IMR-90 (cell line): ENCODE results near the gene EPN3. TPM values are rescaled to one million over a fixed set of nuclear protein-coding genes. Genes with fewer than 3 reads are reported as not detected.
A peak's percentile ranks its signal among the peaks of the same experiment; 100 is the strongest.

ENCODE experiments used
- ATAC-seq: fragments of 200-7000 bp; cut with Tn5 transposase; 2 replicates; pipeline ENCODE4 v1.9.1; 2020; ENCODE audit warnings: low read depth, mild to moderate bottlenecking, moderate library complexity
- BruUV-seq: library from RNA; stranded (reverse); fragments of 400-500 nt; replicated peaks from 2 replicates; lab custom pipeline; 2021; lab: Mats Ljungman, UMichigan
- CTCF ChIA-PET: fragments of 300-600 bp; formaldehyde crosslinking; extraction: SDS; loops from one replicate; lab custom pipeline; 2021; ENCODE audit warnings: antibody characterized with exemption; lab: Yijun Ruan, JAX
- POLR2A ChIA-PET: fragments of 300-600 bp; sonication (Branson Sonifier 250); formaldehyde crosslinking; loops from one replicate; lab custom pipeline; 2022; ENCODE audit warnings: antibody characterized with exemption; ENCODE audit not compliant: unreplicated experiment; lab: Charles Lee
- DNase-seq: peaks from one replicate; pipeline ENCODE4 v3.0.0; 2013
- H2AFZ ChIP-seq: replicated peaks from 2 replicates; pipeline ENCODE3; 2013; ENCODE audit warnings: low read length, mild to moderate bottlenecking; ENCODE audit not compliant: poor library complexity
- H2AK5ac ChIP-seq: 2 replicates; pipeline ENCODE4 v1.6.1; 2013; ENCODE audit warnings: low read depth, low read length, inconsistent platforms
- H2AK9ac ChIP-seq: replicated peaks from 2 replicates; pipeline ENCODE3; 2013; ENCODE audit warnings: mild to moderate bottlenecking, low read depth, low read length, moderate library complexity; ENCODE audit not compliant: poor library complexity
- H2BK120ac ChIP-seq: 2 replicates; pipeline ENCODE4 v1.6.1; 2013; ENCODE audit warnings: low read depth, low read length, inconsistent platforms
- H2BK15ac ChIP-seq: 3 replicates; pipeline ENCODE4 v1.6.1; 2013; ENCODE audit warnings: low read depth, low read length, inconsistent platforms
- H2BK20ac ChIP-seq: 2 replicates; pipeline ENCODE4 v1.6.1; 2013; ENCODE audit warnings: low read depth, mild to moderate bottlenecking, inconsistent platforms, low read length, moderate library complexity
- H2BK5ac ChIP-seq: 2 replicates; pipeline ENCODE4 v1.6.1; 2013; ENCODE audit warnings: mild to moderate bottlenecking, low read depth, low read length, inconsistent platforms; ENCODE audit not compliant: poor library complexity, severe bottlenecking
- H3K14ac ChIP-seq: replicated peaks from 2 replicates; pipeline ENCODE4 v1.6.1; 2013; ENCODE audit warnings: low read depth, low read length, inconsistent platforms
- H3K18ac ChIP-seq: 2 replicates; pipeline ENCODE4 v1.6.1; 2013; ENCODE audit warnings: low read depth, low read length, control low read depth
- H3K23ac ChIP-seq: 2 replicates; pipeline ENCODE4 v1.6.1; 2013; ENCODE audit warnings: low read depth, low read length, inconsistent platforms
- H3K27ac ChIP-seq: 2 replicates; pipeline ENCODE4 v1.5.1; 2013; ENCODE audit warnings: mild to moderate bottlenecking, control low read depth, low read length; ENCODE audit not compliant: insufficient read depth
- H3K27me3 ChIP-seq: 2 replicates; pipeline ENCODE4 v1.6.1; 2013; ENCODE audit warnings: low read length; ENCODE audit not compliant: control insufficient read depth, insufficient read depth
- H3K36me3 ChIP-seq: 2 replicates; pipeline ENCODE4 v1.6.1; 2013; ENCODE audit warnings: low read length, mixed read lengths; ENCODE audit not compliant: control insufficient read depth, insufficient read depth
- H3K4ac ChIP-seq: 2 replicates; pipeline ENCODE4 v1.6.1; 2013; ENCODE audit warnings: low read depth, low read length, inconsistent platforms
- H3K4me1 ChIP-seq: 2 replicates; pipeline ENCODE4 v1.6.1; 2013; ENCODE audit warnings: low read length, mixed read lengths; ENCODE audit not compliant: control insufficient read depth, insufficient read depth
- H3K4me2 ChIP-seq: 2 replicates; pipeline ENCODE4 v1.6.1; 2013; ENCODE audit warnings: low read depth, mild to moderate bottlenecking, control low read depth, low read length, moderate library complexity
- H3K4me3 ChIP-seq: 2 replicates; pipeline ENCODE4 v1.5.1; 2013; ENCODE audit warnings: low read depth, mild to moderate bottlenecking, control low read depth, low read length, moderate library complexity; ENCODE audit not compliant: insufficient read depth
- H3K56ac ChIP-seq: 2 replicates; pipeline ENCODE4 v1.6.1; 2013; ENCODE audit warnings: low read length, inconsistent platforms; ENCODE audit not compliant: insufficient read depth; ENCODE audit errors: extremely low read depth
- H3K79me1 ChIP-seq, 2 experiments: 2 replicates each; pipeline ENCODE4 v1.6.1; 2013; ENCODE audit warnings: low read length in 2 of 2, inconsistent platforms in 1 of 2, low read depth in 1 of 2
- H3K9ac ChIP-seq: 2 replicates; pipeline ENCODE4 v1.6.1; 2013; ENCODE audit warnings: low read depth, low read length, control low read depth
- H3K9me1 ChIP-seq: 2 replicates; pipeline ENCODE4 v1.6.1; 2013; ENCODE audit warnings: low read length, inconsistent platforms; ENCODE audit not compliant: insufficient read depth
- H3K9me3 ChIP-seq: 2 replicates; pipeline ENCODE4 v1.6.1; 2013; ENCODE audit warnings: low read length; ENCODE audit not compliant: control insufficient read depth, insufficient read depth
- H4K20me1 ChIP-seq: 2 replicates; pipeline ENCODE4 v1.6.1; 2013; ENCODE audit warnings: low read length, inconsistent platforms; ENCODE audit not compliant: insufficient read depth
- H4K5ac ChIP-seq: 2 replicates; pipeline ENCODE4 v1.6.1; 2013; ENCODE audit warnings: mild to moderate bottlenecking, low read depth, low read length, control low read depth
- H4K8ac ChIP-seq, 2 experiments: 2 replicates each; pipeline ENCODE4 v1.6.1; 2013; ENCODE audit warnings: low read depth in 2 of 2, low read length in 2 of 2, control low read depth in 1 of 2, inconsistent platforms in 1 of 2
- H4K91ac ChIP-seq: 2 replicates; pipeline ENCODE4 v1.6.1; 2013; ENCODE audit warnings: low read depth, low read length, inconsistent platforms; ENCODE audit not compliant: insufficient read depth
- BHLHE40 ChIP-seq: fragments of 150-350 bp; IDR thresholded peaks from 2 replicates; pipeline ENCODE4 v1.6.1; 2016; ENCODE audit warnings: mild to moderate bottlenecking, low read depth, low read length
- CEBPB ChIP-seq: IDR thresholded peaks from 2 replicates; pipeline ENCODE4 v1.6.1; 2012; ENCODE audit warnings: low read depth, low read length, improper control_type of control experiment
- CHD1 ChIP-seq: IDR thresholded peaks from 2 replicates; pipeline ENCODE4 v1.6.1; 2012; ENCODE audit warnings: low read depth, low read length, improper control_type of control experiment
- CTCF ChIP-seq: conservative IDR thresholded peaks from 2 replicates; pipeline ENCODE4 v1.5.1; 2012; ENCODE audit warnings: mild to moderate bottlenecking, low read depth, low read length, improper control_type of control experiment
- FOS ChIP-seq: fragments of 150-350 bp; IDR thresholded peaks from 2 replicates; pipeline ENCODE4 v1.6.1; 2016; ENCODE audit warnings: low read depth, low read length
- MAFK ChIP-seq: IDR thresholded peaks from 2 replicates; pipeline ENCODE4 v1.6.1; 2012; ENCODE audit warnings: low read depth, low read length, improper control_type of control experiment
- MAZ ChIP-seq: IDR thresholded peaks from 2 replicates; pipeline ENCODE4 v1.6.1; 2012; ENCODE audit warnings: low read depth, mild to moderate bottlenecking, low read length, improper control_type of control experiment, moderate library complexity, borderline replicate concordance
- MXI1 ChIP-seq: IDR thresholded peaks from 2 replicates; pipeline ENCODE4 v1.6.1; 2012; ENCODE audit warnings: low read depth, mild to moderate bottlenecking, low read length, moderate library complexity, borderline replicate concordance
- NFE2L2 ChIP-seq: fragments of 150-350 bp; IDR thresholded peaks from 2 replicates; pipeline ENCODE4 v1.6.1; 2016; ENCODE audit warnings: low read depth, mild to moderate bottlenecking, low read length
- POLR2A ChIP-seq: IDR thresholded peaks from 2 replicates; pipeline ENCODE4 v1.6.1; 2012; ENCODE audit warnings: mild to moderate bottlenecking, low read depth, low read length
- RAD21 ChIP-seq: IDR thresholded peaks from 2 replicates; pipeline ENCODE4 v1.6.1; 2012; ENCODE audit warnings: low read length, improper control_type of control experiment
- RCOR1 ChIP-seq: IDR thresholded peaks from 2 replicates; pipeline ENCODE4 v1.6.1; 2012; ENCODE audit warnings: mild to moderate bottlenecking, low read length, improper control_type of control experiment; ENCODE audit not compliant: insufficient replicate concordance
- RFX5 ChIP-seq: IDR thresholded peaks from 2 replicates; pipeline ENCODE4 v1.8.0; 2012; ENCODE audit warnings: low read depth, mild to moderate bottlenecking, low read length, moderate library complexity
- WGBS, 2 experiments: methylation state at CpG; one replicate each; pipeline versions ENCODE4 v1.1.5 to v1.1.7; 2013; ENCODE audit warnings: missing lambda C conversion rate in 2 of 2; ENCODE audit not compliant: insufficient read length in 1 of 2; ENCODE audit errors: extremely low coverage in 2 of 2; 5-methylcytosine and 5-hydroxymethylcytosine counted together
- dilution Hi-C: fragments of 300-500 bp; cut with HindIII; formaldehyde crosslinking; loops from one replicate; pipeline ENCODE4 v1.14.3; 2018; ENCODE audit warnings: low sequenced_read_pairs; ENCODE audit not compliant: unreplicated experiment
- in situ Hi-C: fragments of 300-500 bp; cut with MboI; formaldehyde crosslinking; loops from 3 replicates; pipeline ENCODE4 v1.14.3; 2019; ENCODE audit warnings: low sequenced_read_pairs, inconsistent platforms, mixed read lengths
- intact Hi-C: fragments of 100-400 bp; cut with micrococcal nuclease; formaldehyde crosslinking; loops from 2 replicates; pipeline ENCODE4 v1.10.0; 2022
- polyA plus RNA-seq, 3 experiments: library from polyadenylated mRNA; depleted of rRNA; stranded (reverse); fragments of >200 nt; gene quantifications; 2 replicates each; pipeline ENCODE4 v1.2.3, GENCODE V29; 2012; ENCODE audit warnings: low replicate concordance in 1 of 3
- total RNA-seq: library from RNA; depleted of rRNA; stranded (reverse); fragments of >200 nt; gene quantifications from 2 replicates; pipeline ENCODE4 v1.2.3, GENCODE V29; 2012
- TF ChIP-seq, protein P1 (sequence below): fragments of 150-350 bp; IDR thresholded peaks from 2 replicates; pipeline ENCODE4 v1.6.1; 2017; ENCODE audit warnings: mild to moderate bottlenecking, antibody characterized with exemption, low read length, low read depth
- TF ChIP-seq, protein P2 (sequence below): fragments of 150-350 bp; IDR thresholded peaks from 2 replicates; pipeline ENCODE4 v1.6.1; 2016; ENCODE audit warnings: low read depth, mild to moderate bottlenecking, low read length, moderate library complexity, borderline replicate concordance

The EPN3 gene
- total and polyA plus RNA-seq, 2 of the 4 experiments (the other 2 are of a cell fraction), result 0.09 TPM; not detected in 1

DNA sequence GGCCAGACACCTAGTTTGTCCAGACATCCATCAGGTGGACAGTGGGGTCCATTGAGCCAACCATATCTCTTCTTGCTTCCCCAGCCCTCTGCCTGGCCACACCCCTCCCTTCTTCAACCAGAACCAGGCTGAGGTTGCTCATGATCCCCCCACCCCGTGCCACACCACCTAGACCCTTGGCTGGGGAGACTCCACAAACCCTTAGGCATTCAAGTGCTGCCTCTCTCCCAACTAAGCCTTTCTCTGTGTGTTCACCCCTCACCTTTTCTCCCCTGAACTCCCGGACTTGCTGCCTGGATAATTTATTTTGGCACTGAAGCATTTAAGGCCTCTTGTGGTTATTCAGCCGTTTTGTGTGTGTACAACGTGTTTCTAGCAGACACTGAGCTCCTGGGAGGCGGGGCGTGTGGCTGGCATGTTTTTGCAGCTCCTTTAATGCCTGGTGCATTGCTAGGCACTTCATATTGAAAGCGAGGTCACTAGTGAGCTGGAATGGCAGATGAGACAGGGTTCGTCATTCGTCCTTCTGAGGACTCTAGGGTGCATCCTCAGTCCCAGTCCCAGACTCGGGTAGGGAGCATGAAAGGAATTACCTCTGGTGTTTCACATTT lies 56.7 kb downstream of the EPN3 start:
- Histone ChIP-seq H2BK120ac (no peak overlapping the region), H3K23ac (no peak overlapping the region), H3K56ac (no peak overlapping the region), H3K4ac (no peak overlapping the region), H2AFZ (peak overlapping the region; percentile 26), H2AK5ac (no peak overlapping the region), H4K20me1 (no peaks in the 10 kb centered on the region), H3K36me3 (no peaks in the 10 kb centered on the region), H2BK15ac (no peak overlapping the region), H4K8ac (no peak overlapping the region), H3K9ac (no peak overlapping the region), H2AK9ac (no peak overlapping the region), H3K9me3 (no peaks in the 10 kb centered on the region), H3K18ac (no peak overlapping the region), H3K14ac (no peak overlapping the region), H3K4me1 (peaks cover 2% of the 10 kb centered on the region; the same call in 1 of the 2 replicates), H3K4me3 (no peak overlapping the region), H2BK20ac (no peak overlapping the region), H4K91ac (no peak overlapping the region), H4K5ac (no peak overlapping the region), H3K9me1 (0 out of 2 replicates have a peak, but pooled peaks cover 5% of the 10 kb centered on the region), H3K4me2 (no peak overlapping the region), H2BK5ac (no peak overlapping the region), H3K27ac (no peak overlapping the region), H3K27me3 (peaks cover 45% of the 10 kb centered on the region), H3K79me1 (no peaks in the 10 kb centered on the region)
- ChIA-PET CTCF (no interaction called here), POLR2A (no interaction called here)
- no TSS peak for BruUV-seq
- peak; percentile 3 for DNase-seq
- in situ Hi-C loops, result no loop called here
- ATAC-seq, result peak; percentile 29; the same call in 1 of the 2 replicates
- no peak for TF ChIP-seq CEBPB
- no peak for TF ChIP-seq FOS
- no peak for TF ChIP-seq MAFK
- TF ChIP-seq CHD1, result no peak
- TF ChIP-seq, protein P1, sequence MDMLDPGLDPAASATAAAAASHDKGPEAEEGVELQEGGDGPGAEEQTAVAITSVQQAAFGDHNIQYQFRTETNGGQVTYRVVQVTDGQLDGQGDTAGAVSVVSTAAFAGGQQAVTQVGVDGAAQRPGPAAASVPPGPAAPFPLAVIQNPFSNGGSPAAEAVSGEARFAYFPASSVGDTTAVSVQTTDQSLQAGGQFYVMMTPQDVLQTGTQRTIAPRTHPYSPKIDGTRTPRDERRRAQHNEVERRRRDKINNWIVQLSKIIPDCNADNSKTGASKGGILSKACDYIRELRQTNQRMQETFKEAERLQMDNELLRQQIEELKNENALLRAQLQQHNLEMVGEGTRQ, result no peak
- no peak for TF ChIP-seq CTCF
- no peak for TF ChIP-seq NFE2L2
- no peak for TF ChIP-seq RAD21
- no peak for TF ChIP-seq MXI1
- no peak for TF ChIP-seq POLR2A
- no peak for TF ChIP-seq RCOR1
- TF ChIP-seq, protein P2, sequence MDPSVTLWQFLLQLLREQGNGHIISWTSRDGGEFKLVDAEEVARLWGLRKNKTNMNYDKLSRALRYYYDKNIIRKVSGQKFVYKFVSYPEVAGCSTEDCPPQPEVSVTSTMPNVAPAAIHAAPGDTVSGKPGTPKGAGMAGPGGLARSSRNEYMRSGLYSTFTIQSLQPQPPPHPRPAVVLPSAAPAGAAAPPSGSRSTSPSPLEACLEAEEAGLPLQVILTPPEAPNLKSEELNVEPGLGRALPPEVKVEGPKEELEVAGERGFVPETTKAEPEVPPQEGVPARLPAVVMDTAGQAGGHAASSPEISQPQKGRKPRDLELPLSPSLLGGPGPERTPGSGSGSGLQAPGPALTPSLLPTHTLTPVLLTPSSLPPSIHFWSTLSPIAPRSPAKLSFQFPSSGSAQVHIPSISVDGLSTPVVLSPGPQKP, result no peak
- no peak for TF ChIP-seq RFX5
- TF ChIP-seq MAZ, result no peak
- TF ChIP-seq BHLHE40, result no peak
- WGBS, 2 experiments, result 52% methylated on average over 6 of the region's 10 CpGs; no CpG with 5 or more reads in 1 of the 2 experiments
- intact Hi-C loops, result no loop called here
- dilution Hi-C loops, result no loop called here
